HepG2 (cell line): ENCODE results near the gene BLMH. TPM values are rescaled to one million over a fixed set of nuclear protein-coding genes. Genes with fewer than 3 reads are reported as not detected.

Source experiments
- ATAC-seq: fragments of 200-7000 bp; cut with Tn5 transposase; 3 replicates; pipeline ENCODE4 v1.9.1; 2020; ENCODE audit warnings: mild to moderate bottlenecking, moderate library complexity
- BruUV-seq: library from RNA; stranded (reverse); fragments of 400-500 nt; replicated peaks from 2 replicates; lab custom pipeline; 2021; lab: Mats Ljungman, UMichigan
- CTCF ChIA-PET: fragments of 300-600 bp; formaldehyde crosslinking; extraction: SDS; loops from one replicate; lab custom pipeline; 2021; ENCODE audit warnings: low total read pairs, inconsistent platforms, low intra/inter-chr PET ratio; lab: Yijun Ruan, JAX
- POLR2A ChIA-PET: fragments of 350-600 bp; sonication (Branson Sonifier 250); formaldehyde crosslinking; loops from one replicate; lab custom pipeline; 2020; ENCODE audit warnings: antibody characterized with exemption, inconsistent platforms; lab: Yijun Ruan, JAX
- DNase-seq: peaks from one replicate; pipeline ENCODE4 v3.0.0-alpha.2; 2015; ENCODE audit warnings: low spot score
- FAIRE-seq: peaks from 3 replicates; lab custom pipeline; 2011; peaks lifted over from hg19 to GRCh38; lab: Jason Lieb, UNC
- H2AFZ ChIP-seq: one replicate; pipeline ENCODE4 v1.6.1; 2011; ENCODE audit warnings: low read length, inconsistent platforms
- H3K27ac ChIP-seq: fragments of 300-600 bp; 3 replicates; pipeline ENCODE4 v1.8.0; 2011; ENCODE audit warnings: mixed run types, mild to moderate bottlenecking, mixed read lengths, low read length, inconsistent platforms; ENCODE audit not compliant: insufficient read depth; ENCODE audit errors: extremely low read length
- H3K27me3 ChIP-seq, 2 experiments: fragments of 200-600 bp in 1 of 2; 2 replicates in 1 of 2; 3 replicates in 1 of 2; pipeline versions ENCODE4 v1.6.0 to v1.8.0; 2011; ENCODE audit warnings: low read length in 2 of 2, mild to moderate bottlenecking in 2 of 2, moderate library complexity in 2 of 2, inconsistent platforms in 1 of 2; ENCODE audit not compliant: insufficient read depth in 2 of 2, control insufficient read depth in 1 of 2
- H3K36me3 ChIP-seq, 2 experiments: fragments of 200-600 bp in 1 of 2; replicated peaks in 1 of 2; 2 replicates in 1 of 2; 3 replicates in 1 of 2; pipeline versions ENCODE4 v1.5.1 to v1.8.0; 2011; ENCODE audit warnings: low read length in 2 of 2, inconsistent platforms in 1 of 2; ENCODE audit not compliant: insufficient read depth in 2 of 2, control insufficient read depth in 1 of 2
- H3K4me1 ChIP-seq: 2 replicates; pipeline ENCODE4 v1.5.1; 2012; ENCODE audit warnings: low read length, inconsistent platforms; ENCODE audit not compliant: insufficient read depth
- H3K4me2 ChIP-seq: 2 replicates; pipeline ENCODE4 v1.6.0; 2011; ENCODE audit warnings: low read depth, low read length, inconsistent platforms
- H3K4me3 ChIP-seq, 3 experiments: fragments of 200-600 bp in 1 of 3; sonication (generic), shearing (Covaris generic) in 1 of 3; replicated peaks in 1 of 3; 2 replicates each; pipeline ENCODE4 v1.5.1; 2011 to 2016; ENCODE audit warnings: low read length in 3 of 3, inconsistent platforms in 2 of 3, low read depth in 2 of 3, mild to moderate bottlenecking in 2 of 3, control low read depth in 1 of 3, mixed read lengths in 1 of 3; ENCODE audit not compliant: insufficient read depth in 1 of 3
- H3K79me2 ChIP-seq: one replicate; pipeline ENCODE4 v1.6.1; 2011; ENCODE audit warnings: low read length, inconsistent platforms; ENCODE audit not compliant: insufficient read depth
- H3K9ac ChIP-seq: 2 replicates; pipeline ENCODE4 v1.6.0; 2011; ENCODE audit warnings: mild to moderate bottlenecking, low read depth, low read length, inconsistent platforms; ENCODE audit not compliant: insufficient read depth
- H3K9me3 ChIP-seq: 2 replicates; pipeline ENCODE4 v1.5.1; 2012; ENCODE audit warnings: mild to moderate bottlenecking, low read length
- H4K20me1 ChIP-seq: 2 replicates; pipeline ENCODE4 v1.6.0; 2011; ENCODE audit warnings: inconsistent platforms, mild to moderate bottlenecking, low read length, moderate library complexity; ENCODE audit not compliant: insufficient read depth
- EP300 ChIP-seq, 3 experiments: sonication (generic) in 1 of 3; formaldehyde crosslinking in 1 of 3; IDR thresholded peaks; 2 replicates each; pipeline versions ENCODE4 v1.5.1 to v1.6.1; 2011 to 2020; ENCODE audit warnings: low read depth in 2 of 3, low read length in 2 of 3, borderline replicate concordance in 1 of 3, improper control_type of control experiment in 1 of 3, mild to moderate bottlenecking in 1 of 3, missing genetic modification reagents in 1 of 3, moderate library complexity in 1 of 3
- GATAD2A ChIP-seq: IDR thresholded peaks from 2 replicates; pipeline ENCODE4 v1.6.1; 2016
- HDAC2 ChIP-seq: sonication (generic); formaldehyde crosslinking; IDR thresholded peaks from 2 replicates; pipeline ENCODE4 v1.4.0; 2020; ENCODE audit warnings: missing genetic modification reagents
- HNF1A ChIP-seq, 2 experiments: sonication (generic) in 1 of 2; formaldehyde crosslinking in 1 of 2; IDR thresholded peaks; 2 replicates each; pipeline versions ENCODE4 v1.4.0 to v1.6.1; 2016 to 2020; ENCODE audit warnings: borderline replicate concordance in 1 of 2, low read depth in 1 of 2, mild to moderate bottlenecking in 1 of 2, missing genetic modification reagents in 1 of 2
- IRF9 ChIP-seq: sonication (generic); formaldehyde crosslinking; IDR thresholded peaks from 2 replicates; pipeline ENCODE4 v1.8.0; 2022; ENCODE audit warnings: missing genetic modification reagents, mild to moderate bottlenecking, borderline replicate concordance
- KDM6A ChIP-seq: IDR thresholded peaks from 2 replicates; pipeline ENCODE4 v1.6.1; 2016; ENCODE audit warnings: low read depth
- SAP130 ChIP-seq: IDR thresholded peaks from 2 replicates; pipeline ENCODE4 v1.6.1; 2016; ENCODE audit warnings: low read depth
- SOX6 ChIP-seq, 2 experiments: fragments of 450-650 bp in 1 of 2; sonication (generic) in 1 of 2; formaldehyde crosslinking in 1 of 2; IDR thresholded peaks; 2 replicates each; pipeline versions ENCODE4 v1.4.0 to v1.6.1; 2017 to 2020; ENCODE audit warnings: antibody characterized with exemption in 1 of 2, mild to moderate bottlenecking in 1 of 2, missing genetic modification reagents in 1 of 2
- SRSF9 ChIP-seq: fragments of 200-400 bp; formaldehyde crosslinking; IDR thresholded peaks from 2 replicates; pipeline ENCODE4 v1.6.1; 2018; ENCODE audit warnings: borderline replicate concordance, mild to moderate bottlenecking, low read depth, low read length; ENCODE audit not compliant: insufficient read depth, poor library complexity, severe bottlenecking
- SUZ12 ChIP-seq: fragments of 150-350 bp; IDR thresholded peaks from 2 replicates; pipeline ENCODE4 v1.6.1; 2014; ENCODE audit warnings: low read depth, low read length
- ZNF121 ChIP-seq: sonication (generic); formaldehyde crosslinking; IDR thresholded peaks from 2 replicates; pipeline ENCODE4 v1.5.0; 2020; ENCODE audit warnings: mild to moderate bottlenecking, missing genetic modification reagents
- ZNF274 ChIP-seq: sonication (generic); formaldehyde crosslinking; IDR thresholded peaks from 2 replicates; pipeline ENCODE4 v1.5.1; 2020; ENCODE audit warnings: mild to moderate bottlenecking, missing genetic modification reagents
- ZNF510 ChIP-seq: sonication (generic); formaldehyde crosslinking; IDR thresholded peaks from 2 replicates; pipeline ENCODE4 v1.4.0; 2020; ENCODE audit warnings: low read depth, mild to moderate bottlenecking, missing genetic modification reagents
- ZNF768 ChIP-seq: sonication (generic); formaldehyde crosslinking; IDR thresholded peaks from 2 replicates; pipeline ENCODE4 v1.4.0; 2020; ENCODE audit warnings: missing genetic modification reagents
- ZNF883 ChIP-seq: sonication (generic); formaldehyde crosslinking; IDR thresholded peaks from 2 replicates; pipeline ENCODE4 v1.5.1; 2020; ENCODE audit warnings: mild to moderate bottlenecking, missing genetic modification reagents; ENCODE audit errors: not compliant biosample characterization
- WGBS: methylation state at CpG from one replicate; pipeline ENCODE4 v1.1.6; 2017; ENCODE audit warnings: low lambda C conversion rate; 5-methylcytosine and 5-hydroxymethylcytosine counted together
- in situ Hi-C: cut with HindIII; loops from 2 replicates; pipeline ENCODE4 v1.10.0; 2017; ENCODE audit warnings: low pct_unique_long_range_greater_than_20kb; ENCODE audit not compliant: extremely low pct_ligation_motif_present
- intact Hi-C: fragments of 100-400 bp; cut with micrococcal nuclease; formaldehyde crosslinking; loops from one replicate; pipeline ENCODE4 v1.10.0; 2022; ENCODE audit not compliant: unreplicated experiment
- polyA plus RNA-seq, 8 experiments: library from polyadenylated mRNA; depleted of rRNA in 3 of 8; stranded (reverse) in 7 of 8; unstranded in 1 of 8; fragments of >200 nt; fragmentation: Illumina TruSeq in 4 of 8; extraction: Trizol in 4 of 8; gene quantifications; 2 replicates each; pipeline versions ENCODE4 v1.2.1 to v1.2.3, GENCODE V29; 2011 to 2016; ENCODE audit warnings: low read depth in 4 of 8, missing spikeins in 1 of 8, mixed read lengths in 1 of 8; ENCODE audit not compliant: insufficient read depth in 1 of 8
- total RNA-seq, 5 experiments: library from RNA; depleted of rRNA; stranded (reverse); fragments of >200 nt; fragmentation: Illumina TruSeq; extraction: Trizol; gene quantifications; 2 replicates each; pipeline ENCODE4 v1.2.3, GENCODE V29; 2016; ENCODE audit warnings: low read depth in 1 of 5
- TF ChIP-seq, protein P1 (sequence below): sonication (generic); formaldehyde crosslinking; IDR thresholded peaks from 2 replicates; pipeline ENCODE4 v1.9.0; 2022; ENCODE audit warnings: missing genetic modification reagents, mild to moderate bottlenecking, borderline replicate concordance

The BLMH gene
- total and polyA plus RNA-seq, 2 of the 13 experiments (the other 11 are each of a cell fraction or from before 2014, with no cell fraction given), result 12.1 to 41.0 TPM

DNA sequence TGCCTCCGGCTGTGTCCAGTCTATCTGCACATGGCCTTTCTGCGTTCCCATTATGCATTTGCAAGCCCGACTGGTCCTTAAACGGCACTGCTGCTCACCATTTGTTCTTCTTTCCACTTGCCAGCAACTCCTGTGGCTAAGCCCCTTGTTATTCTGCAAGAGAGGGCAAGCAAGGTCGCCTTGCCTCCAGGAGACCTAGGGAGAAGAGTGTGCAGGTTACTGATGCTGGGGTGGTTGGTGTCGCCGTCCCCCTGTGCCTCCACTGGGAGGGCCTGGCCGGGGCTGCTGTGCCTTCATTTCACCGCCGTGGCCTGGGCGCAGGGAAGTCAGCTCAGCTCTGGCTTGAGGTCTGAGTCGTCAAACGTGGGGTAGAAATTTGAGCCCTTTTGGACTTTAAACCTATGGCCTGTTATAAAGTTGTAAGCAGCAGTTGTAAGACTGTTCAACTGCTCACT lies 69.0 kb downstream of the BLMH start:
- CTCF ChIA-PET, result no interaction called here
- ATAC-seq, result peak; percentile 77
- TF ChIP-seq SOX6 (IDR thresholded peaks at IDR 0.05), result no peak
- 0 out of 2 replicates have a peak, but pooled peaks have one; percentile 39 for TF ChIP-seq SOX6 (CRISPR knock-in tag; IDR thresholded peaks at IDR 0.05)
- TF ChIP-seq SAP130 (CRISPR knock-in tag), result peak; percentile 53
- peak; percentile 13; the same call in 1 of the 2 replicates for TF ChIP-seq HDAC2
- peak; percentile 52 for TF ChIP-seq GATAD2A (CRISPR knock-in tag)
- no peak for TF ChIP-seq SRSF9
- 0 out of 4 replicates have a peak, but pooled peaks of 1 of the 2 experiments have one; percentile 18 for TF ChIP-seq EP300 (IDR thresholded peaks at IDR 0.05; ENCODE audit: low read depth in 2 of 2, low read length in 2 of 2)
- TF ChIP-seq EP300 (CRISPR knock-in tag; IDR thresholded peaks at IDR 0.05; ENCODE audit: borderline replicate concordance), result no peak
- TF ChIP-seq IRF9 (CRISPR knock-in tag), result 0 out of 2 replicates have a peak, but pooled peaks have one; percentile 39
- no peak for TF ChIP-seq HNF1A (IDR thresholded peaks at IDR 0.05; ENCODE audit: low read depth)
- TF ChIP-seq HNF1A (CRISPR knock-in tag; IDR thresholded peaks at IDR 0.05; ENCODE audit: borderline replicate concordance), result 0 out of 2 replicates have a peak, but pooled peaks have one; percentile 23
- no peak for TF ChIP-seq ZNF510
- TF ChIP-seq ZNF768 (CRISPR knock-in tag), result peak; percentile 66; the same call in 1 of the 2 replicates
- TF ChIP-seq ZNF883 (CRISPR knock-in tag), result peak; percentile 39
- TF ChIP-seq SUZ12, result no peak
- TF ChIP-seq ZNF121 (CRISPR knock-in tag), result peak; percentile 58; the same call in 1 of the 2 replicates
- TF ChIP-seq, protein P1, sequence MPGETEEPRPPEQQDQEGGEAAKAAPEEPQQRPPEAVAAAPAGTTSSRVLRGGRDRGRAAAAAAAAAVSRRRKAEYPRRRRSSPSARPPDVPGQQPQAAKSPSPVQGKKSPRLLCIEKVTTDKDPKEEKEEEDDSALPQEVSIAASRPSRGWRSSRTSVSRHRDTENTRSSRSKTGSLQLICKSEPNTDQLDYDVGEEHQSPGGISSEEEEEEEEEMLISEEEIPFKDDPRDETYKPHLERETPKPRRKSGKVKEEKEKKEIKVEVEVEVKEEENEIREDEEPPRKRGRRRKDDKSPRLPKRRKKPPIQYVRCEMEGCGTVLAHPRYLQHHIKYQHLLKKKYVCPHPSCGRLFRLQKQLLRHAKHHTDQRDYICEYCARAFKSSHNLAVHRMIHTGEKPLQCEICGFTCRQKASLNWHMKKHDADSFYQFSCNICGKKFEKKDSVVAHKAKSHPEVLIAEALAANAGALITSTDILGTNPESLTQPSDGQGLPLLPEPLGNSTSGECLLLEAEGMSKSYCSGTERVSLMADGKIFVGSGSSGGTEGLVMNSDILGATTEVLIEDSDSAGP (CRISPR knock-in tag), result peak; percentile 66
- TF ChIP-seq ZNF274 (CRISPR knock-in tag), result peak; percentile 62; the same call in 1 of the 2 replicates
- TF ChIP-seq KDM6A, result peak; percentile 62; the same call in 1 of the 2 replicates

More for the DNA sequence above, 69.0 kb downstream of the BLMH start:
- peak overlapping the region; percentile 44 to 72 (median 60) for H3K4me3 ChIP-seq
- H3K4me2 ChIP-seq, result peak overlapping the region; percentile 95
- H4K20me1 ChIP-seq, result no peaks in the 10 kb centered on the region
- BruUV-seq, result no TSS peak
- H3K27me3 ChIP-seq, result no peaks in the 10 kb centered on the region
- H3K27ac ChIP-seq, result peak overlapping the region; percentile 73
- in situ Hi-C loops (no loop called here), intact Hi-C loops (loop anchor here (10.0 kb wide), 1 partner anchor 48 kb away; no protein-coding TSS in a partner anchor)
- FAIRE-seq, result peak; percentile 71
- H3K9ac ChIP-seq, result peak overlapping the region; percentile 73
- peak overlapping the region; percentile 88 for H2AFZ ChIP-seq
- H3K4me1 ChIP-seq, result peaks cover 82% of the 10 kb centered on the region
- WGBS, result 5% methylated on average over 5 of the region's 13 CpGs
- no peaks in the 10 kb centered on the region for H3K79me2 ChIP-seq
- POLR2A ChIA-PET, result interaction anchor here (0.8 to 1.8 kb wide), 13 partner anchors 8 to 122 kb away, joined by 3 to 7 read pairs (median 5); partner anchors contain the start of genes BLMH and SLC6A4
- H3K36me3 ChIP-seq, result no peaks in the 10 kb centered on the region
- peak; percentile 67 for DNase-seq
- no peaks in the 10 kb centered on the region for H3K9me3 ChIP-seq
